Caco-2 (cell line): ENCODE data around the gene CEP41. TPM values are rescaled to one million over a fixed set of nuclear protein-coding genes. Genes with fewer than 3 reads are reported as not detected.

Experiments used
- BruUV-seq: library from RNA; stranded (reverse); fragments of 400-500 nt; replicated peaks from 2 replicates; lab custom pipeline; 2021; lab: Mats Ljungman, UMichigan
- CTCF ChIA-PET: fragments of 300-600 bp; sonication (Branson Sonifier 250); formaldehyde crosslinking; loops from one replicate; lab custom pipeline; 2022; ENCODE audit warnings: antibody characterized with exemption; lab: Charles Lee
- POLR2A ChIA-PET: fragments of 300-600 bp; sonication (Branson Sonifier 250); formaldehyde crosslinking; loops from one replicate; lab custom pipeline; 2022; ENCODE audit warnings: antibody characterized with exemption; lab: Charles Lee
- DNase-seq, 2 experiments: peaks; one replicate each; pipeline versions ENCODE4 v3.0.0 to v3.0.0-alpha.2; 2020 to 2022
- H3K27me3 ChIP-seq: replicated peaks from 2 replicates; pipeline ENCODE4 v1.6.0; 2011; ENCODE audit warnings: low read length; ENCODE audit not compliant: control insufficient read depth, insufficient read depth
- H3K36me3 ChIP-seq: 2 replicates; pipeline ENCODE4 v1.5.1; 2011; ENCODE audit warnings: low read length; ENCODE audit not compliant: control insufficient read depth, insufficient read depth
- H3K4me1 ChIP-seq: fragments of 250-450 bp; sonication (Bioruptor Pico); 2 replicates; pipeline ENCODE4 v1.5.1; 2020; ENCODE audit warnings: mild to moderate bottlenecking
- H3K4me3 ChIP-seq: 2 replicates; pipeline ENCODE4 v1.5.1; 2011; ENCODE audit warnings: low read depth, mild to moderate bottlenecking, control low read depth, low read length
- H3K9me3 ChIP-seq: fragments of 250-450 bp; sonication (Bioruptor Pico); 2 replicates; pipeline ENCODE4 v1.5.1; 2020; ENCODE audit warnings: mild to moderate bottlenecking, moderate library complexity
- H3K27ac Mint-ChIP-seq: one replicate; pipeline ENCODE4 v1.8.0; 2022; ENCODE audit warnings: mixed read lengths; ENCODE audit not compliant: unreplicated experiment
- H3K27me3 Mint-ChIP-seq: one replicate; pipeline ENCODE4 v1.8.0; 2022; ENCODE audit warnings: mixed read lengths; ENCODE audit not compliant: insufficient read depth, unreplicated experiment
- H3K36me3 Mint-ChIP-seq: one replicate; pipeline ENCODE4 v1.8.0; 2022; ENCODE audit warnings: mild to moderate bottlenecking, mixed read lengths; ENCODE audit not compliant: insufficient read depth, unreplicated experiment
- H3K4me1 Mint-ChIP-seq: one replicate; pipeline ENCODE4 v1.8.0; 2022; ENCODE audit warnings: low read depth, mixed read lengths; ENCODE audit not compliant: unreplicated experiment
- H3K4me3 Mint-ChIP-seq: one replicate; pipeline ENCODE4 v1.8.0; 2022; ENCODE audit warnings: mild to moderate bottlenecking, moderate library complexity, mixed read lengths; ENCODE audit not compliant: unreplicated experiment
- H3K9me3 Mint-ChIP-seq: one replicate; pipeline ENCODE4 v1.8.0; 2022; ENCODE audit warnings: mixed read lengths; ENCODE audit not compliant: unreplicated experiment
- CTCF ChIP-seq, 2 experiments: fragments of 200-600 bp in 1 of 2; IDR thresholded peaks; 1 replicate in 1 of 2; 2 replicates in 1 of 2; pipeline versions ENCODE4 v1.5.1 to v1.8.0; 2011 to 2022; ENCODE audit warnings: antibody characterized with exemption in 1 of 2, control low read depth in 1 of 2, inconsistent platforms in 1 of 2, low read depth in 1 of 2, low read length in 1 of 2, mild to moderate bottlenecking in 1 of 2, moderate library complexity in 1 of 2; ENCODE audit not compliant: insufficient read depth in 1 of 2, severe bottlenecking in 1 of 2, unreplicated experiment in 1 of 2
- intact Hi-C: fragments of 100-400 bp; cut with micrococcal nuclease; formaldehyde crosslinking; loops from one replicate; pipeline ENCODE4 v1.10.0; 2022; ENCODE audit not compliant: unreplicated experiment
- total RNA-seq: library from RNA; stranded (reverse); gene quantifications from 2 replicates; pipeline ENCODE4 v1.2.3, GENCODE V29; 2022

Gene CEP41
- total RNA-seq, 1 experiment from 2014 or later: 14.9 TPM

- Histone ChIP-seq H3K9me3 (no peaks in the 10 kb centered on the region), H3K36me3 (no peaks in the 10 kb centered on the region), H3K4me1 (peaks cover 24% of the 10 kb centered on the region), H3K4me3 (no peak overlapping the region), H3K27me3 (no peaks in the 10 kb centered on the region)
- no peak for TF ChIP-seq CTCF (IDR thresholded peaks at IDR 0.05; ENCODE audit: insufficient read depth in 1 of 2, low read depth in 1 of 2, low read length in 1 of 2, severe bottlenecking in 1 of 2, unreplicated experiment in 1 of 2)
- H3K9me3 Mint-ChIP-seq: no peaks in the 10 kb centered on the region
- ChIA-PET CTCF (no interaction called here), POLR2A (no interaction called here)
- DNase-seq: no peak
- no peak overlapping the region for H3K27ac Mint-ChIP-seq
- no peaks in the 10 kb centered on the region for H3K27me3 Mint-ChIP-seq
- peaks cover 15% of the 10 kb centered on the region for H3K4me1 Mint-ChIP-seq
- intact Hi-C loops: no loop called here
- no peak overlapping the region for H3K4me3 Mint-ChIP-seq
- no TSS peak for BruUV-seq
- no peaks in the 10 kb centered on the region for H3K36me3 Mint-ChIP-seq
Measured at GRCh38 chr7:130409067-130409711, 31.6 kb downstream of the CEP41 start.

GRCh38 chr7:130405003-130405402 is 35.8 kb downstream of the CEP41 start:
- Mint-ChIP-seq H3K4me1 (peaks cover 9% of the 10 kb centered on the region), H3K27me3 (no peaks in the 10 kb centered on the region), H3K9me3 (no peaks in the 10 kb centered on the region), H3K27ac (no peak overlapping the region), H3K4me3 (no peak overlapping the region), H3K36me3 (no peaks in the 10 kb centered on the region)
- Histone ChIP-seq H3K36me3 (no peaks in the 10 kb centered on the region), H3K9me3 (no peaks in the 10 kb centered on the region), H3K27me3 (no peaks in the 10 kb centered on the region), H3K4me3 (no peak overlapping the region), H3K4me1 (peaks cover 14% of the 10 kb centered on the region)
- intact Hi-C loops: no loop called here
- TF ChIP-seq CTCF (IDR thresholded peaks at IDR 0.05; ENCODE audit: insufficient read depth in 1 of 2, low read depth in 1 of 2, low read length in 1 of 2, severe bottlenecking in 1 of 2, unreplicated experiment in 1 of 2): no peak
- no TSS peak for BruUV-seq
- CTCF ChIA-PET: no interaction called here
- POLR2A ChIA-PET: no interaction called here
- DNase-seq: no peak

- Mint-ChIP-seq H3K9me3 (no peaks in the 10 kb centered on the region), H3K36me3 (no peaks in the 10 kb centered on the region), H3K4me3 (no peak overlapping the region), H3K27ac (no peak overlapping the region), H3K4me1 (no peaks in the 10 kb centered on the region), H3K27me3 (no peaks in the 10 kb centered on the region)
- Histone ChIP-seq H3K4me1 (no peaks in the 10 kb centered on the region), H3K36me3 (no peaks in the 10 kb centered on the region), H3K27me3 (no peaks in the 10 kb centered on the region), H3K9me3 (no peaks in the 10 kb centered on the region), H3K4me3 (no peak overlapping the region)
- DNase-seq: no peak
- no TSS peak for BruUV-seq
- no peak for TF ChIP-seq CTCF (IDR thresholded peaks at IDR 0.05; ENCODE audit: insufficient read depth in 1 of 2, low read depth in 1 of 2, low read length in 1 of 2, severe bottlenecking in 1 of 2, unreplicated experiment in 1 of 2)
- POLR2A ChIA-PET: no interaction called here
- CTCF ChIA-PET: no interaction called here
- intact Hi-C loops: no loop called here
Measured at GRCh38 chr7:130401578-130401977, 39.2 kb downstream of the CEP41 start.
